Retina (tissue), 1 donor: ENCODE measurements around the gene ZNF853.
"Not testable (repeated sequence)": the region's sequence is repeated elsewhere in the genome, so short reads cannot be mapped to it uniquely, and the experiment has no call there.

ENCODE experiments used
- DNase-seq: peaks from one replicate; pipeline ENCODE4 v3.0.0-alpha.2; 2016

Gene ZNF853

GRCh38 chr7:6653071-6654003, 37.9 kb downstream of the ZNF853 start:
- DNase-seq: no peak

GRCh38 chr7:6654113-6654841, 38.9 kb downstream of the ZNF853 start:
- no peak for DNase-seq

GRCh38 chr7:6654842-6655610, 39.6 kb downstream of the ZNF853 start:
- no peak for DNase-seq

DNA sequence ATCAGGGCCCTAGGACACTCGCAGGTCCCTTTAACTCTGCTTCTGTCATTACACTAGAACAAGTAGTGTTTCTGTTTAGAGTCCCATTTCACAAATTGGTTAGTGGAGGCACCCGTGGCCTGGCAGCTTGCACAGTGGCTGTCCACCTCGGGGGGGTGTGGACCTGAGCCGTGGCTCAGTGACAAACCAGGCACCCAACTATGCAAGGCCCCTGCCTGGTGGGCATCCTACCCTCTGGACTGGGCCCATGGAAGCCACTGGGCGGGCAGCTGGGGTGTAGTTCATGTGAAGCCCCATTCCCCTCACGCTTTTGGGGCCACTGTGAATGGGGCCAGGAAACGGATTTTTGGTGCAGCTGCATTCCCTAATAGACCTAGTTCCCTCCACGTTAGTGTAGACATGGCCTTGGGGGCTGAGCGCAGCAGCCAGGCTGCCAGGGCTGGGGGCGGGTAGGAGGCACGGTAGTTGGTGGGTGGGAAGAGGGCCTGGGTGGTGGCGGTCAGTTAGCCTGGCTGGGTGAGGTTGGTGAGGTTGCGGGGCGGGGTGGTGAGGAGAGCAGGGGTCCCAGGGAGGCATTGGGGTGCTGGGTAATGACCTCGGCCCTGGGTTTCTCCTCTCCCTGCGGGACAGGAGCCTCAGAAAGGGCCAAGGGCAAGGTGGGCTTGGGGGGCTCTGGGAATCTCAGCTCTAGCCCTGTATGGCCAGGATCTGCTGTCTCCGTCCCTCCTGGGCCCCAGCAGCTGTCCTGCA, 40.4 kb downstream of the ZNF853 start:
- DNase-seq: no peak

GRCh38 chr7:6656413-6656812, 41.0 kb downstream of the ZNF853 start:
- no peak for DNase-seq

DNA sequence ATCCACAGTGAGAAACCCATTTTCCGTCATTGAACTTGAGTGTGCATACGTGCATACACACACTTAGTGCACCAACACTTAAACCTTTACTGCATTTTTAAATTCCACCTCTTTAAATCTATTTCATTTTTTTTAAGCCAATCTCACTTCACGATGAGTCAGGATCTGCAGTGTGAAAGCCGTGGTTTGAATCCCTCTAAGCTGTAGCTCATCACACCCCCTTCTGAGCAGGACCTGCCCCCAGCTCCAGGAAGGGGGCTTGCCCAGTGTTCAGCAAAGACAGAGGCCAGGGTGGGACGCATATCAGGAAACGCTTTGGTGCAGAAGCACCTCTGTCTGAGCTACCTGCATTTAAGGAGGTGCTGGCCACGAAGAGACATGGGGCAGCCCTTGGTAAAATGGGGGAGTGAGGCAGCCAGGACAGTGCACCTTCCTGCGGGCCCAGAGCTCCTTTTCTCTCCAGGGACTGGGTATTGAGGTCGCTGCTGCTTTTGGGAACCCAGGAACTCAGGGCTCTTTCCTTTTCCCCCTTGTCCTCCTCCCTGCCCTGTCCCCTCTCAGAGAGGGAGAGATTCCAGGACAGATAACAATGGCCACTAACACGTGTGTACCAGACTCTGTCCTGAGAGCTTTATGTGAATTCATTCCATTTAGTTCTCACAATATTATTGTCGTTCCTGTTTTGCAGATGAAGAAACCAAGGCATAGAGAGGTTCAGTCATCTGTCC, 43.4 kb downstream of the ZNF853 start:
- no peak for DNase-seq

DNA sequence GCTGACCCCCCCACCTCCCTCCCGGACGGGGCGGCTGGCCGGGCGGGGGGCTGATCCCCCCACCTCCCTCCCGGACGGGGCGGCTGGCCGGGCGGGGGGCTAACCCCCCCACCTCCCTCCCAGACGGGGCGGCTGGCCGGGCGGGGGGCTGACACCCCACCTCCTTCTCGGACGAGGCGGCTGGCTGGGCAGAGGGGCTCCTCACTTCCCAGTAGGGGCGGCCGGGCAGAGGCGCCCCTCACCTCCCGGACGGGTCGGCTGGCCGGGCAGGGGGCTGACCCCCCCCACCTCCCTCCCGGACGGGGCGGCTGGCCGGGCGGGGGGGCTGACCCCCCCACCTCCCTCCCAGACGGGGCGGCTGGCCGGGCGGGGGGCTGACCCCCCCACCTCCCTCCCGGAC, 55.4 kb downstream of the ZNF853 start:
- not testable (repeated sequence) for DNase-seq
